Activated CD4-positive, alpha-beta T cell treated with anti-CD3 and anti-CD28 coated beads, Interleukin-2, amount 10 ng/mL, durations not matched to agents 24 days and 14 days (primary cell): ENCODE measurements around the gene SNCAIP. TPM values are rescaled to one million over a fixed set of nuclear protein-coding genes. Genes with fewer than 3 reads are reported as not detected.
"Not testable (repeated sequence)": the region's sequence is repeated elsewhere in the genome, so short reads cannot be mapped to it uniquely, and the experiment has no call there.

Experiments used
- DNase-seq: peaks from one replicate; pipeline ENCODE4 v3.0.0; 2022
- H3K27ac Mint-ChIP-seq: one replicate; pipeline ENCODE4 v1.8.0; 2022; ENCODE audit warnings: mild to moderate bottlenecking, mixed read lengths
- H3K27me3 Mint-ChIP-seq: one replicate; pipeline ENCODE4 v1.8.0; 2022; ENCODE audit warnings: mixed read lengths
- H3K36me3 Mint-ChIP-seq: one replicate; pipeline ENCODE4 v1.8.0; 2022; ENCODE audit warnings: low read depth, mild to moderate bottlenecking, mixed read lengths
- H3K4me1 Mint-ChIP-seq: one replicate; pipeline ENCODE4 v1.8.0; 2021; ENCODE audit warnings: mixed read lengths
- H3K4me3 Mint-ChIP-seq: one replicate; pipeline ENCODE4 v1.8.0; 2022; ENCODE audit warnings: mild to moderate bottlenecking, moderate library complexity, mixed read lengths
- H3K9me3 Mint-ChIP-seq: one replicate; pipeline ENCODE4 v1.8.0; 2021; ENCODE audit warnings: mixed read lengths
- intact Hi-C: fragments of 100-400 bp; cut with micrococcal nuclease; formaldehyde crosslinking; loops from one replicate; pipeline ENCODE4 v1.15.1; 2023
- total RNA-seq: library from RNA; stranded (reverse); gene quantifications from 2 replicates; pipeline ENCODE4 v1.2.3, GENCODE V29; 2022

The SNCAIP gene
- total RNA-seq, 1 donor from 2014 or later: not detected

GRCh38 chr5:122468351-122469116, 156.5 kb downstream of the SNCAIP start:
- intact Hi-C loops: no loop called here
- no peaks in the 10 kb centered on the region for H3K36me3 Mint-ChIP-seq
- no peaks in the 10 kb centered on the region for H3K4me1 Mint-ChIP-seq
- H3K27me3 Mint-ChIP-seq: peaks cover 1% of the 10 kb centered on the region
- H3K27ac Mint-ChIP-seq: no peak overlapping the region
- DNase-seq: no peak
- H3K4me3 Mint-ChIP-seq: no peak overlapping the region
- H3K9me3 Mint-ChIP-seq: no peaks in the 10 kb centered on the region

GRCh38 chr5:122469384-122469919, 157.4 kb downstream of the SNCAIP start:
- Mint-ChIP-seq H3K4me1 (no peaks in the 10 kb centered on the region), H3K4me3 (no peak overlapping the region), H3K36me3 (no peaks in the 10 kb centered on the region), H3K27me3 (peaks cover 1% of the 10 kb centered on the region), H3K27ac (no peak overlapping the region), H3K9me3 (no peaks in the 10 kb centered on the region)
- intact Hi-C loops: no loop called here
- no peak for DNase-seq

GRCh38 chr5:122470365-122470764, 158.3 kb downstream of the SNCAIP start:
- DNase-seq: no peak
- H3K27me3 Mint-ChIP-seq: peaks cover 1% of the 10 kb centered on the region
- no peaks in the 10 kb centered on the region for H3K36me3 Mint-ChIP-seq
- no peak overlapping the region for H3K27ac Mint-ChIP-seq
- H3K4me3 Mint-ChIP-seq: no peak overlapping the region
- intact Hi-C loops: no loop called here
- H3K4me1 Mint-ChIP-seq: no peaks in the 10 kb centered on the region
- H3K9me3 Mint-ChIP-seq: no peaks in the 10 kb centered on the region

GRCh38 chr5:122471031-122471751, 159.2 kb downstream of the SNCAIP start:
- no peak for DNase-seq
- Mint-ChIP-seq H3K4me1 (no peaks in the 10 kb centered on the region), H3K27me3 (peaks cover 1% of the 10 kb centered on the region), H3K4me3 (no peak overlapping the region), H3K36me3 (no peaks in the 10 kb centered on the region), H3K9me3 (no peaks in the 10 kb centered on the region), H3K27ac (no peak overlapping the region)
- intact Hi-C loops: no loop called here

- Mint-ChIP-seq H3K4me3 (no peak overlapping the region), H3K27me3 (peaks cover 1% of the 10 kb centered on the region), H3K9me3 (no peaks in the 10 kb centered on the region), H3K4me1 (no peaks in the 10 kb centered on the region), H3K27ac (no peak overlapping the region), H3K36me3 (no peaks in the 10 kb centered on the region)
- intact Hi-C loops: no loop called here
- no peak for DNase-seq
Measured at GRCh38 chr5:122471752-122472061, 159.7 kb downstream of the SNCAIP start.

GRCh38 chr5:122473138-122473843, 161.3 kb downstream of the SNCAIP start:
- intact Hi-C loops: no loop called here
- Mint-ChIP-seq H3K4me3 (no peak overlapping the region), H3K27me3 (no peaks in the 10 kb centered on the region), H3K27ac (no peak overlapping the region), H3K9me3 (no peaks in the 10 kb centered on the region), H3K4me1 (no peaks in the 10 kb centered on the region), H3K36me3 (no peaks in the 10 kb centered on the region)
- DNase-seq: no peak

- Mint-ChIP-seq H3K27me3 (no peaks in the 10 kb centered on the region), H3K27ac (no peak overlapping the region), H3K9me3 (no peaks in the 10 kb centered on the region), H3K4me1 (no peaks in the 10 kb centered on the region), H3K4me3 (no peak overlapping the region), H3K36me3 (no peaks in the 10 kb centered on the region)
- intact Hi-C loops: no loop called here
- DNase-seq: no peak
Measured at GRCh38 chr5:122473941-122474340, 161.9 kb downstream of the SNCAIP start.

- Mint-ChIP-seq H3K27me3 (no peaks in the 10 kb centered on the region), H3K4me1 (no peaks in the 10 kb centered on the region), H3K36me3 (no peaks in the 10 kb centered on the region), H3K27ac (no peak overlapping the region), H3K4me3 (no peak overlapping the region), H3K9me3 (no peaks in the 10 kb centered on the region)
- DNase-seq: no peak
- intact Hi-C loops: no loop called here
Measured at GRCh38 chr5:122478741-122479442, 166.9 kb downstream of the SNCAIP start.

- H3K4me3 Mint-ChIP-seq: no peak overlapping the region
- H3K27ac Mint-ChIP-seq: no peak overlapping the region
- no peaks in the 10 kb centered on the region for H3K27me3 Mint-ChIP-seq
- no peaks in the 10 kb centered on the region for H3K4me1 Mint-ChIP-seq
- DNase-seq: no peak
- no peaks in the 10 kb centered on the region for H3K9me3 Mint-ChIP-seq
- intact Hi-C loops: no loop called here
- H3K36me3 Mint-ChIP-seq: no peaks in the 10 kb centered on the region
Measured at GRCh38 chr5:122480146-122480545, 168.1 kb downstream of the SNCAIP start.

- Mint-ChIP-seq H3K9me3 (no peaks in the 10 kb centered on the region), H3K27me3 (no peaks in the 10 kb centered on the region), H3K36me3 (no peaks in the 10 kb centered on the region), H3K4me1 (no peaks in the 10 kb centered on the region), H3K27ac (no peak overlapping the region), H3K4me3 (no peak overlapping the region)
- intact Hi-C loops: no loop called here
- DNase-seq: no peak
Measured at GRCh38 chr5:122484103-122484502, 172.1 kb downstream of the SNCAIP start.

- H3K4me1 Mint-ChIP-seq: no peaks in the 10 kb centered on the region
- intact Hi-C loops: no loop called here
- no peaks in the 10 kb centered on the region for H3K36me3 Mint-ChIP-seq
- H3K4me3 Mint-ChIP-seq: no peak overlapping the region
- H3K27me3 Mint-ChIP-seq: no peaks in the 10 kb centered on the region
- no peak for DNase-seq
- no peak overlapping the region for H3K27ac Mint-ChIP-seq
- H3K9me3 Mint-ChIP-seq: no peaks in the 10 kb centered on the region
Measured at GRCh38 chr5:122485226-122485625, 173.2 kb downstream of the SNCAIP start.

- intact Hi-C loops, H3K4me1 Mint-ChIP-seq, H3K9me3 Mint-ChIP-seq, H3K27me3 Mint-ChIP-seq, H3K4me3 Mint-ChIP-seq, H3K36me3 Mint-ChIP-seq, H3K27ac Mint-ChIP-seq, DNase-seq: not testable (repeated sequence)
Measured at GRCh38 chr5:122486616-122487015, 174.6 kb downstream of the SNCAIP start.

GRCh38 chr5:122490718-122491117, 178.7 kb downstream of the SNCAIP start:
- H3K36me3 Mint-ChIP-seq: no peaks in the 10 kb centered on the region
- intact Hi-C loops: no loop called here

More at GRCh38 chr5:122490718-122491117, 178.7 kb downstream of the SNCAIP start:
- H3K4me3 Mint-ChIP-seq: no peak overlapping the region
- H3K27me3 Mint-ChIP-seq: no peaks in the 10 kb centered on the region
- no peak overlapping the region for H3K27ac Mint-ChIP-seq
- H3K9me3 Mint-ChIP-seq: no peaks in the 10 kb centered on the region
- DNase-seq: no peak
- H3K4me1 Mint-ChIP-seq: no peaks in the 10 kb centered on the region
